GM15510 (cell line): ENCODE measurements around the gene GNB4.
A peak's percentile ranks its signal among the peaks of the same experiment; 100 is the strongest.

ENCODE experiments used
- POLR2A ChIP-seq: IDR thresholded peaks from 3 replicates; pipeline ENCODE4 v1.6.1; 2011; ENCODE audit warnings: borderline replicate concordance; ENCODE audit not compliant: insufficient read length; ENCODE audit errors: extremely low read depth

GNB4 gene

GRCh38 chr3:179451265-179452175, at the start of gene GNB4:
Gene GNB4, minus strand, starts transcription at chr3:179451470. Its CDS starts 25,270 bp downstream, at chr3:179426200.
- peak; percentile 44 for TF ChIP-seq POLR2A

- no peak for TF ChIP-seq POLR2A
These were observed 44.2 kb upstream of the GNB4 start for GRCh38 chr3:179495483-179495882.

- no peak for TF ChIP-seq POLR2A
These were observed 42.0 kb upstream of the GNB4 start for GRCh38 chr3:179493260-179493659.

- no peak for TF ChIP-seq POLR2A
These were observed 36.9 kb upstream of the GNB4 start for GRCh38 chr3:179488213-179488612.

- TF ChIP-seq POLR2A: no peak
These were observed 35.5 kb upstream of the GNB4 start for GRCh38 chr3:179486806-179487205.

GRCh38 chr3:179482857-179483256, 31.6 kb upstream of the GNB4 start:
- TF ChIP-seq POLR2A: no peak

GRCh38 chr3:179476215-179476614, 24.9 kb upstream of the GNB4 start:
- no peak for TF ChIP-seq POLR2A

GRCh38 chr3:179474480-179474879, 23.2 kb upstream of the GNB4 start:
- TF ChIP-seq POLR2A: no peak

GRCh38 chr3:179473565-179473964, 22.3 kb upstream of the GNB4 start:
- TF ChIP-seq POLR2A: no peak

- no peak for TF ChIP-seq POLR2A
These were observed 13.2 kb upstream of the GNB4 start for GRCh38 chr3:179464323-179465092.

- no peak for TF ChIP-seq POLR2A
These were observed 12.0 kb upstream of the GNB4 start for GRCh38 chr3:179463319-179463718.

GRCh38 chr3:179460260-179460659, 9.0 kb upstream of the GNB4 start:
- no peak for TF ChIP-seq POLR2A

- TF ChIP-seq POLR2A: no peak
These were observed 4.7 kb upstream of the GNB4 start for GRCh38 chr3:179455954-179456353.

- no peak for TF ChIP-seq POLR2A
These were observed 3.6 kb upstream of the GNB4 start for GRCh38 chr3:179454887-179455286.

- no peak for TF ChIP-seq POLR2A
These were observed 2.7 kb upstream of the GNB4 start for GRCh38 chr3:179453967-179454366.
